Heart left ventricle (tissue), 16 donors: ENCODE data around the gene PRM2. TPM values are rescaled to one million over a fixed set of nuclear protein-coding genes. Genes with fewer than 3 reads are reported as not detected.
A peak's percentile ranks its signal among the peaks of the same experiment; 100 is the strongest.

ENCODE experiments used
- ATAC-seq, 4 donors: fragments of 200-7000 bp; cut with Tn5 transposase; one replicate each; pipeline ENCODE4 v1.9.1; 2020 to 2022; ENCODE audit warnings: moderate library complexity in 4 of 4, mild to moderate bottlenecking in 3 of 4, moderate number of reproducible peaks in 1 of 4
- DNase-seq, 5 donors: peaks; one replicate each; pipeline ENCODE4 v3.0.0-alpha.2; 2020
- H3K27ac ChIP-seq, 12 donors: fragments of 200-600 bp; sonication (generic) in 4 of 12; one replicate each; pipeline versions ENCODE4 v1.5.0 to v1.8.0; 2016 to 2022; ENCODE audit warnings: mild to moderate bottlenecking in 2 of 12
- H3K27me3 ChIP-seq, 9 donors: fragments of 200-600 bp; sonication (generic) in 2 of 9; one replicate each; pipeline versions ENCODE4 v1.5.1 to v1.8.0; 2016 to 2022; ENCODE audit warnings: mild to moderate bottlenecking in 3 of 9
- H3K36me3 ChIP-seq, 9 donors: fragments of 200-600 bp; sonication (generic) in 2 of 9; one replicate each; pipeline versions ENCODE4 v1.5.0 to v1.8.0; 2018 to 2022; ENCODE audit warnings: mild to moderate bottlenecking in 2 of 9
- H3K4me1 ChIP-seq, 12 donors: fragments of 200-600 bp; sonication (generic) in 4 of 12; one replicate each; pipeline versions ENCODE4 v1.5.0 to v1.8.0; 2016 to 2022; ENCODE audit warnings: mild to moderate bottlenecking in 3 of 12
- H3K4me3 ChIP-seq, 12 donors: fragments of 200-600 bp; sonication (generic) in 4 of 12; one replicate each; pipeline versions ENCODE4 v1.5.0 to v1.8.0; 2017 to 2022; ENCODE audit warnings: mild to moderate bottlenecking in 9 of 12, moderate library complexity in 4 of 12
- H3K9me3 ChIP-seq, 12 donors: fragments of 200-600 bp; sonication (generic) in 4 of 12; one replicate each; pipeline versions ENCODE4 v1.5.0 to v1.8.0; 2016 to 2022; ENCODE audit warnings: mild to moderate bottlenecking in 1 of 12
- CTCF ChIP-seq, 12 donors: fragments of 200-600 bp; sonication (generic) in 4 of 12; IDR thresholded peaks; one replicate each; pipeline versions ENCODE4 v1.5.0 to v1.8.0; 2018 to 2022; ENCODE audit warnings: antibody characterized with exemption in 12 of 12, mild to moderate bottlenecking in 5 of 12
- POLR2A ChIP-seq, 2 donors: fragments of 450-650 bp; IDR thresholded peaks; one replicate each; pipeline ENCODE4 v1.6.1; 2017; ENCODE audit warnings: antibody characterized with exemption in 2 of 2, mild to moderate bottlenecking in 2 of 2, moderate library complexity in 2 of 2
- WGBS, 4 donors: extraction: QIAGEN DNeasy Blood & Tissue Kit in 2 of 4; methylation state at CpG; one replicate each; pipeline versions ENCODE4 v1.1.5 to v1.1.7; 2013 to 2018; 5-methylcytosine and 5-hydroxymethylcytosine counted together
- intact Hi-C, 10 donors: fragments of 100-400 bp; cut with DNase I; formaldehyde crosslinking; loops; one replicate each; pipeline versions ENCODE4 v1.11.1 to v1.14.2; 2022
- polyA plus RNA-seq, 2 donors: library from polyadenylated mRNA; stranded (reverse); fragments of 200-250 nt; gene quantifications; one replicate each; pipeline ENCODE4 v1.2.3, GENCODE V29; 2013
- total RNA-seq, 9 donors: library from RNA; depleted of rRNA in 2 of 9; stranded (reverse); fragments of >200 nt in 2 of 9; fragmentation: NEBNext Ultra II Directional in 3 of 9; extraction: Animal tissue kit (Norgen Biotek cat#: 25700) in 3 of 9; gene quantifications; one replicate each; pipeline versions ENCODE4 v1.1.0 to v1.2.4, GENCODE V29; 2016 to 2023
- donor health status: ischemic (EF 13 %, LVEDD 7.1; RV severe dilation, severe dysfunction).
- donor health status: healthy with polysubstance abuse.
- donor health status: DM: no; HTN: yes; CAD: no.
- donor health status: DM: no; HTN: no; CAD: no.
- donor health status: ischemic (EF 25% LVEDD 6.9; RV normal size, moderate dysfunction).
- donor health status: ischemic (EF 25% LVEDD 5.7; RV mildly dilated, moderate dysfunction).
- donor health status: healthy.
- donor health status: DM: yes; HTN: yes; CAD: no.
- donor health status: ischemic (EF 35%, LVEDD 5.7; RV mildly dilated, moderate dysfunction).
- donor health status: nonischemic (EF 11% LVEDD 7.7; RV severe dilation, severe dysfunction).
- donor health status: DM: yes; HTN: yes; CAD: no.
- donor health status: PGD.
- donor health status: ischemic (EF 29% LVEDD 5.4; RV normal size, mild dysfunction).
- donor health status: nonischemic (EF 23%, LVEDD 6.1; RV moderate dilation, normal function).

PRM2 gene
- total and polyA plus RNA-seq, 11 donors: not detected

GRCh38 chr16:11262915-11263314, 13.4 kb downstream of the PRM2 start:
- TF ChIP-seq CTCF (IDR thresholded peaks at IDR 0.05) (no peak), POLR2A (IDR thresholded peaks at IDR 0.05) (no peak)
- Histone ChIP-seq H3K27me3 (no peaks in the 10 kb centered on the region), H3K36me3 (no peaks in the 10 kb centered on the region), H3K4me3 (no peak overlapping the region), H3K4me1 (peaks cover 0 to 19% (median 11%) of the 10 kb centered on the region in 12 donors), H3K9me3 (no peaks in the 10 kb centered on the region), H3K27ac (no peak overlapping the region)
- ATAC-seq (no peak), DNase-seq (no peak)
- intact Hi-C loops: loop anchor here in 2 of 10 donors (5.0 kb wide), 2 partner anchors 34 to 84 kb away; partner anchors contain the start of gene RMI2 (in 1 of the 2)
- 84 to 93% (median 87%) methylated on average over 8 of the region's 8 CpGs for WGBS, 4 donors

- DNase-seq: peak in 1 of 5 donors; percentile 15
- Histone ChIP-seq H3K4me1 (peaks cover 0 to 30% (median 22%) of the 10 kb centered on the region in 12 donors), H3K4me3 (no peak overlapping the region), H3K27me3 (no peaks in the 10 kb centered on the region), H3K27ac (no peak overlapping the region), H3K9me3 (no peaks in the 10 kb centered on the region), H3K36me3 (no peaks in the 10 kb centered on the region)
- WGBS, 4 donors: 64 to 83% (median 68%) methylated on average over 3 of the region's 3 CpGs
- no peak for TF ChIP-seq CTCF (IDR thresholded peaks at IDR 0.05)
- no peak for TF ChIP-seq POLR2A (IDR thresholded peaks at IDR 0.05)
- no peak for ATAC-seq
- intact Hi-C loops: loop anchor here in 2 of 10 donors (5.0 kb wide), 2 partner anchors 37 to 87 kb away; partner anchors contain the start of gene RMI2 (in 1 of the 2)
Measured at GRCh38 chr16:11260596-11260966, 15.7 kb downstream of the PRM2 start.

- Histone ChIP-seq H3K4me1 (peaks cover 0 to 32% (median 26%) of the 10 kb centered on the region in 12 donors), H3K4me3 (no peak overlapping the region), H3K36me3 (peaks cover 0 to 3% (median 0%) of the 10 kb centered on the region in 9 donors), H3K27me3 (no peaks in the 10 kb centered on the region), H3K27ac (peak overlapping the region in 7 of 12 donors; percentile 22 to 69 (median 54)), H3K9me3 (no peaks in the 10 kb centered on the region)
- 91 to 95% (median 93%) methylated on average over 11 to 12 of the region's 12 CpGs for WGBS, 4 donors
- intact Hi-C loops: loop anchor here in 8 of 10 donors (2.0 to 10.0 kb wide), 15 partner anchors 37 to 515 kb away; partner anchors contain the start of genes NUBP1 (in 1 of the 8) and RMI2 (in 1 of the 8)
- DNase-seq (peak in 1 of 5 donors; percentile 30), ATAC-seq (no peak)
- TF ChIP-seq CTCF (IDR thresholded peaks at IDR 0.05) (no peak), POLR2A (IDR thresholded peaks at IDR 0.05) (no peak)
Measured at GRCh38 chr16:11259655-11260595, 16.4 kb downstream of the PRM2 start.
